ENCODE data around the gene ADGRG1. TPM values are rescaled to one million over a fixed set of nuclear protein-coding genes. Genes with fewer than 3 reads are reported as not detected.

Gene ADGRG1
- total RNA-seq, 1 donor from 2014 or later = 19.7 TPM

- Mint-ChIP-seq H3K9me3 (ENCODE audit: low read depth) (no peaks in the 10 kb centered on the region), H3K27me3 (no peaks in the 10 kb centered on the region), H3K4me1 (ENCODE audit: low read depth) (peaks cover 6% of the 10 kb centered on the region), H3K27ac (no peak overlapping the region), H3K36me3 (ENCODE audit: insufficient read depth) (no peaks in the 10 kb centered on the region), H3K4me3 (ENCODE audit: low read depth) (no peak overlapping the region)
- TF ChIP-seq CTCF (IDR thresholded peaks at IDR 0.05; ENCODE audit: unreplicated experiment) = no peak
- DNase-seq (ENCODE audit: low spot score, unreplicated experiment) = no peak
These were observed 55.5 kb downstream of the ADGRG1 start for GRCh38 chr16:57683636-57684545.

- Mint-ChIP-seq H3K27ac (no peak overlapping the region), H3K4me3 (ENCODE audit: low read depth) (no peak overlapping the region), H3K36me3 (ENCODE audit: insufficient read depth) (no peaks in the 10 kb centered on the region), H3K9me3 (ENCODE audit: low read depth) (no peaks in the 10 kb centered on the region), H3K27me3 (no peaks in the 10 kb centered on the region), H3K4me1 (ENCODE audit: low read depth) (peaks cover 14% of the 10 kb centered on the region)
- TF ChIP-seq CTCF (IDR thresholded peaks at IDR 0.05; ENCODE audit: unreplicated experiment) = no peak
- DNase-seq (ENCODE audit: low spot score, unreplicated experiment) = no peak
These were observed 56.4 kb downstream of the ADGRG1 start for GRCh38 chr16:57684626-57685358.

GRCh38 chr16:57685633-57686032 is 57.2 kb downstream of the ADGRG1 start:
- H3K4me1 Mint-ChIP-seq (ENCODE audit: low read depth) = peaks cover 14% of the 10 kb centered on the region
- no peak for TF ChIP-seq CTCF (IDR thresholded peaks at IDR 0.05; ENCODE audit: unreplicated experiment)
- no peaks in the 10 kb centered on the region for H3K27me3 Mint-ChIP-seq
- no peak overlapping the region for H3K27ac Mint-ChIP-seq
- no peak overlapping the region for H3K4me3 Mint-ChIP-seq (ENCODE audit: low read depth)
- no peak for DNase-seq (ENCODE audit: low spot score, unreplicated experiment)
- no peaks in the 10 kb centered on the region for H3K36me3 Mint-ChIP-seq (ENCODE audit: insufficient read depth)
- no peaks in the 10 kb centered on the region for H3K9me3 Mint-ChIP-seq (ENCODE audit: low read depth)

- no peak for DNase-seq (ENCODE audit: low spot score, unreplicated experiment)
- Mint-ChIP-seq H3K27me3 (no peaks in the 10 kb centered on the region), H3K36me3 (ENCODE audit: insufficient read depth) (no peaks in the 10 kb centered on the region), H3K27ac (peak overlapping the region; percentile 18), H3K9me3 (ENCODE audit: low read depth) (no peaks in the 10 kb centered on the region), H3K4me3 (ENCODE audit: low read depth) (no peak overlapping the region), H3K4me1 (ENCODE audit: low read depth) (peaks cover 14% of the 10 kb centered on the region)
- no peak for TF ChIP-seq CTCF (IDR thresholded peaks at IDR 0.05; ENCODE audit: unreplicated experiment)
These were observed 58.1 kb downstream of the ADGRG1 start for GRCh38 chr16:57686577-57686976.

- no peaks in the 10 kb centered on the region for H3K27me3 Mint-ChIP-seq
- TF ChIP-seq CTCF (IDR thresholded peaks at IDR 0.05; ENCODE audit: unreplicated experiment) = no peak
- no peaks in the 10 kb centered on the region for H3K36me3 Mint-ChIP-seq (ENCODE audit: insufficient read depth)
- H3K4me3 Mint-ChIP-seq (ENCODE audit: low read depth) = no peak overlapping the region
- no peak overlapping the region for H3K27ac Mint-ChIP-seq
- no peaks in the 10 kb centered on the region for H3K9me3 Mint-ChIP-seq (ENCODE audit: low read depth)
- peaks cover 14% of the 10 kb centered on the region for H3K4me1 Mint-ChIP-seq (ENCODE audit: low read depth)
- no peak for DNase-seq (ENCODE audit: low spot score, unreplicated experiment)
These were observed 59.0 kb downstream of the ADGRG1 start for GRCh38 chr16:57687363-57687929.

Data from progenitor cell of endocrine pancreas (in vitro differentiated cells).